WTC11 (cell line): ENCODE data around the gene CFAP57. TPM values are rescaled to one million over a fixed set of nuclear protein-coding genes. Genes with fewer than 3 reads are reported as not detected.

Experiments
- ATAC-seq: fragments of 200-7000 bp; cut with Tn5 transposase; 2 replicates; pipeline ENCODE4 v1.10.0; 2021; ENCODE audit warnings: mild to moderate bottlenecking, moderate library complexity
- CTCF ChIA-PET: fragments of 300-600 bp; sonication (Branson Sonifier 250); formaldehyde crosslinking; loops from one replicate; lab custom pipeline; 2021; ENCODE audit warnings: antibody characterized with exemption; lab: Charles Lee
- POLR2A ChIA-PET: fragments of 350-600 bp; sonication (Branson Sonifier 250); formaldehyde crosslinking; loops from one replicate; lab custom pipeline; 2021; ENCODE audit warnings: antibody characterized with exemption; lab: Charles Lee
- DNase-seq: peaks from one replicate; pipeline ENCODE4 v3.0.0; 2021; ENCODE audit warnings: low spot score
- H3K27ac Mint-ChIP-seq: 2 replicates; pipeline ENCODE4 v1.8.0; 2021; ENCODE audit warnings: mixed read lengths
- H3K27me3 Mint-ChIP-seq: 2 replicates; pipeline ENCODE4 v1.8.0; 2021; ENCODE audit warnings: low read depth, mild to moderate bottlenecking, moderate library complexity, mixed read lengths
- H3K36me3 Mint-ChIP-seq: 2 replicates; pipeline ENCODE4 v1.8.0; 2021; ENCODE audit warnings: mixed read lengths
- H3K4me1 Mint-ChIP-seq: 2 replicates; pipeline ENCODE4 v1.8.0; 2022; ENCODE audit warnings: mixed read lengths
- H3K4me3 Mint-ChIP-seq: 2 replicates; pipeline ENCODE4 v1.8.0; 2021; ENCODE audit warnings: mild to moderate bottlenecking, moderate library complexity, mixed read lengths
- H3K9me3 Mint-ChIP-seq: 2 replicates; pipeline ENCODE4 v1.8.0; 2021; ENCODE audit warnings: mixed read lengths
- AFF4 ChIP-seq: sonication (generic); formaldehyde crosslinking; IDR thresholded peaks from 2 replicates; pipeline ENCODE4 v1.8.1; 2023; ENCODE audit warnings: mild to moderate bottlenecking, missing genetic modification reagents, borderline replicate concordance
- ATF2 ChIP-seq: sonication (generic); formaldehyde crosslinking; IDR thresholded peaks from 2 replicates; pipeline ENCODE4 v1.8.1; 2022; ENCODE audit warnings: low read depth, missing genetic modification reagents, borderline replicate concordance
- E2F1 ChIP-seq: sonication (generic); formaldehyde crosslinking; IDR thresholded peaks from 2 replicates; pipeline ENCODE4 v1.8.0; 2022; ENCODE audit warnings: mild to moderate bottlenecking, missing genetic modification reagents
- FOXJ3 ChIP-seq: sonication (generic); formaldehyde crosslinking; IDR thresholded peaks from 2 replicates; pipeline ENCODE4 v1.9.0; 2021; ENCODE audit warnings: missing genetic modification reagents, mild to moderate bottlenecking, borderline replicate concordance
- FOXK1 ChIP-seq: sonication (generic); formaldehyde crosslinking; IDR thresholded peaks from 2 replicates; pipeline ENCODE4 v1.8.0; 2022; ENCODE audit warnings: mild to moderate bottlenecking, moderate library complexity, missing genetic modification reagents
- IRF1 ChIP-seq: sonication (generic); formaldehyde crosslinking; IDR thresholded peaks from 2 replicates; pipeline ENCODE4 v1.8.0; 2023; ENCODE audit warnings: missing genetic modification reagents
- JAZF1 ChIP-seq: fragments of 250-450 bp; sonication (Bioruptor Pico); IDR thresholded peaks from 2 replicates; pipeline ENCODE4 v1.9.0; 2021; ENCODE audit warnings: moderate library complexity, mild to moderate bottlenecking, inconsistent platforms
- JUN ChIP-seq: sonication (generic); formaldehyde crosslinking; IDR thresholded peaks from 2 replicates; pipeline ENCODE4 v1.8.0; 2023; ENCODE audit warnings: mild to moderate bottlenecking, missing genetic modification reagents
- NR3C1 ChIP-seq: sonication (generic); formaldehyde crosslinking; conservative IDR thresholded peaks from 2 replicates; pipeline ENCODE4 v1.8.1; 2023; ENCODE audit warnings: low read depth, mild to moderate bottlenecking, missing genetic modification reagents
- RELA ChIP-seq: sonication (generic); formaldehyde crosslinking; IDR thresholded peaks from 2 replicates; pipeline ENCODE4 v1.8.1; 2022; ENCODE audit warnings: missing genetic modification reagents, mild to moderate bottlenecking, borderline replicate concordance
- SMAD4 ChIP-seq: sonication (generic); formaldehyde crosslinking; IDR thresholded peaks from 2 replicates; pipeline ENCODE4 v1.8.0; 2022; ENCODE audit warnings: mild to moderate bottlenecking, missing genetic modification reagents
- SOX15 ChIP-seq: fragments of 250-450 bp; sonication (Bioruptor Pico); IDR thresholded peaks from 2 replicates; pipeline ENCODE4 v1.9.0; 2021; ENCODE audit warnings: mild to moderate bottlenecking
- SP1 ChIP-seq: sonication (generic); formaldehyde crosslinking; conservative IDR thresholded peaks from 2 replicates; pipeline ENCODE4 v1.8.1; 2022; ENCODE audit warnings: missing genetic modification reagents
- TEAD1 ChIP-seq: sonication (generic); formaldehyde crosslinking; IDR thresholded peaks from 2 replicates; pipeline ENCODE4 v1.8.0; 2022; ENCODE audit warnings: mild to moderate bottlenecking, missing genetic modification reagents
- ZNF121 ChIP-seq: sonication (generic); formaldehyde crosslinking; IDR thresholded peaks from 2 replicates; pipeline ENCODE4 v1.8.0; 2023; ENCODE audit warnings: missing genetic modification reagents
- ZNF138 ChIP-seq: sonication (generic); formaldehyde crosslinking; conservative IDR thresholded peaks from 2 replicates; pipeline ENCODE4 v1.8.1; 2022; ENCODE audit warnings: mild to moderate bottlenecking, moderate library complexity, missing genetic modification reagents
- ZNF219 ChIP-seq: sonication (generic); formaldehyde crosslinking; IDR thresholded peaks from 2 replicates; pipeline ENCODE4 v1.8.0; 2023; ENCODE audit warnings: missing genetic modification reagents, mild to moderate bottlenecking, borderline replicate concordance
- ZNF232 ChIP-seq: sonication (generic); formaldehyde crosslinking; IDR thresholded peaks from 2 replicates; pipeline ENCODE4 v1.8.0; 2022; ENCODE audit warnings: mild to moderate bottlenecking, missing genetic modification reagents
- ZNF281 ChIP-seq: sonication (generic); formaldehyde crosslinking; IDR thresholded peaks from 2 replicates; pipeline ENCODE4 v1.8.0; 2023; ENCODE audit warnings: mild to moderate bottlenecking, missing genetic modification reagents
- ZNF317 ChIP-seq: sonication (generic); formaldehyde crosslinking; IDR thresholded peaks from 2 replicates; pipeline ENCODE4 v1.8.1; 2023; ENCODE audit warnings: low read depth, mild to moderate bottlenecking, moderate library complexity, missing genetic modification reagents, borderline replicate concordance
- ZNF416 ChIP-seq: fragments of 250-450 bp; sonication (Bioruptor Pico); IDR thresholded peaks from 2 replicates; pipeline ENCODE4 v1.9.0; 2021; ENCODE audit warnings: mild to moderate bottlenecking, inconsistent platforms
- ZNF425 ChIP-seq: fragments of 250-450 bp; sonication (Bioruptor Pico); conservative IDR thresholded peaks from 2 replicates; pipeline ENCODE4 v1.9.0; 2021; ENCODE audit warnings: mild to moderate bottlenecking
- total RNA-seq: library from RNA; stranded (reverse); gene quantifications from 3 replicates; pipeline ENCODE4 v1.2.3, GENCODE V29; 2021

Gene CFAP57
- total RNA-seq, 1 experiment from 2014 or later: 0.42 TPM

GRCh38 chr1:43206600-43207228 lies 34.6 kb downstream of the CFAP57 start (continued):
- no peak for TF ChIP-seq ZNF232 (CRISPR knock-in tag)
- no peak for TF ChIP-seq FOXJ3 (CRISPR knock-in tag)
- TF ChIP-seq TEAD1 (CRISPR knock-in tag): peak; percentile 36; the same call in 1 of the 2 replicates
- no peak for TF ChIP-seq ZNF121 (CRISPR knock-in tag)
- TF ChIP-seq ZNF219 (CRISPR knock-in tag): no peak
- TF ChIP-seq ZNF317 (CRISPR knock-in tag): no peak
- TF ChIP-seq NR3C1 (CRISPR knock-in tag): no peak
- no peak for TF ChIP-seq SP1 (CRISPR knock-in tag)

GRCh38 chr1:43207229-43207853 lies 35.2 kb downstream of the CFAP57 start:
- peaks cover 19% of the 10 kb centered on the region for H3K4me1 Mint-ChIP-seq
- peak overlapping the region; percentile 97 for H3K27ac Mint-ChIP-seq
- H3K36me3 Mint-ChIP-seq: 0 out of 2 replicates have a peak, but pooled peaks cover 2% of the 10 kb centered on the region
- peak overlapping the region; percentile 6; the same call in 1 of the 2 replicates for H3K4me3 Mint-ChIP-seq
- ChIA-PET CTCF (interaction anchor here (0.7 to 2.3 kb wide), 5 partner anchors 10 to 361 kb away, joined by 3 to 8 read pairs (median 5); partner anchors contain the start of gene ZNF691), POLR2A (interaction anchor here (1.3 kb wide), 1 partner anchor 10 kb away, joined by 4 read pairs; no protein-coding TSS in a partner anchor)
- ATAC-seq (no peak), DNase-seq (no peak)
- H3K9me3 Mint-ChIP-seq: peaks cover 9% of the 10 kb centered on the region
- no peaks in the 10 kb centered on the region for H3K27me3 Mint-ChIP-seq
- TF ChIP-seq ZNF425: no peak
- TF ChIP-seq TEAD1 (CRISPR knock-in tag): no peak
- TF ChIP-seq ZNF138 (CRISPR knock-in tag): no peak
- no peak for TF ChIP-seq ZNF281 (CRISPR knock-in tag)
- TF ChIP-seq E2F1 (CRISPR knock-in tag): no peak
- TF ChIP-seq FOXK1 (CRISPR knock-in tag): no peak
- TF ChIP-seq IRF1 (CRISPR knock-in tag): no peak
- TF ChIP-seq ZNF416 (CRISPR knock-in tag): no peak
- no peak for TF ChIP-seq SMAD4
- no peak for TF ChIP-seq JAZF1 (CRISPR knock-in tag)
- no peak for TF ChIP-seq RELA (CRISPR knock-in tag)
- no peak for TF ChIP-seq JUN (CRISPR knock-in tag)
- TF ChIP-seq SOX15 (CRISPR knock-in tag): no peak
- TF ChIP-seq AFF4 (CRISPR knock-in tag): no peak
- TF ChIP-seq ZNF232 (CRISPR knock-in tag): no peak
- TF ChIP-seq ATF2 (CRISPR knock-in tag): no peak
